ENCODE measurements around the gene EDARADD. TPM values are rescaled to one million over a fixed set of nuclear protein-coding genes. Genes with fewer than 3 reads are reported as not detected.

Gene EDARADD
- total and polyA plus RNA-seq, 4 donors = 0.13 to 0.67 (median 0.26) TPM

DNA sequence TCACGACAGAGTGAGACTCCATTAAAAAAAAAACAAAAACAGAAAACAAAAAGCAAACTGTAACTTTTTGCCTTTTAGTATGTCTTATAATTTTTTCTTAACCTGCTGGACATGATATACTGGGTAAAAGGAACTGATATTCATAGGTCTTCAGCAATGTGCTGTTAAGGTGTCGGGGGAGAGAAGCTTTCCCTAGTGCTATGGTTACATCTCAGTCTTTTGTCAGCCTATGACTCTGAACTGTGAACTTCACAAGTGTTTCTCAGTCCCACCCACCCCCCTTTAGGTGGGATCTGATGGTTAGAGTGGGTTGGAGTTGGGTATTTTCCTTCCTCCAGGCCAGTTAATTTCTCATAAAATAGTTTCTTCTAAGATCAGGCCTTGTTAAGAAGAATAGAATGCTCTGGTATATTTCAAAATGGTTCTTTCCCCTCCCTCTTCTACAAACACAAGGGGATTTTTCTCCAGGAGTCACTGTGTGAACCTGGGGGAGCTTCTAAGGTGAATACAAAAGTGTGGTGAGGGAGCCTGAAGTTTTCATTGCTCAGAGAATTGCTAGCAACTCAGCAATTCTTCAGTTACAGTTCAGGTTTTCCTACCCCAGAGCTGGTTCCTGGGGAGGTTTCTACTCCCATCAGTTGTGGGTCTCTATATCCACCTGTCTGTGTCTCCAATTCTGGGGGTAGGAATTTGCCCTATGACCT, 16.1 kb upstream of the EDARADD start (continued):
- TF ChIP-seq, protein P1, sequence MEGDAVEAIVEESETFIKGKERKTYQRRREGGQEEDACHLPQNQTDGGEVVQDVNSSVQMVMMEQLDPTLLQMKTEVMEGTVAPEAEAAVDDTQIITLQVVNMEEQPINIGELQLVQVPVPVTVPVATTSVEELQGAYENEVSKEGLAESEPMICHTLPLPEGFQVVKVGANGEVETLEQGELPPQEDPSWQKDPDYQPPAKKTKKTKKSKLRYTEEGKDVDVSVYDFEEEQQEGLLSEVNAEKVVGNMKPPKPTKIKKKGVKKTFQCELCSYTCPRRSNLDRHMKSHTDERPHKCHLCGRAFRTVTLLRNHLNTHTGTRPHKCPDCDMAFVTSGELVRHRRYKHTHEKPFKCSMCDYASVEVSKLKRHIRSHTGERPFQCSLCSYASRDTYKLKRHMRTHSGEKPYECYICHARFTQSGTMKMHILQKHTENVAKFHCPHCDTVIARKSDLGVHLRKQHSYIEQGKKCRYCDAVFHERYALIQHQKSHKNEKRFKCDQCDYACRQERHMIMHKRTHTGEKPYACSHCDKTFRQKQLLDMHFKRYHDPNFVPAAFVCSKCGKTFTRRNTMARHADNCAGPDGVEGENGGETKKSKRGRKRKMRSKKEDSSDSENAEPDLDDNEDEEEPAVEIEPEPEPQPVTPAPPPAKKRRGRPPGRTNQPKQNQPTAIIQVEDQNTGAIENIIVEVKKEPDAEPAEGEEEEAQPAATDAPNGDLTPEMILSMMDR (IDR thresholded peaks at IDR 0.05; ENCODE audit: low read depth, low read length, missing input control) = no peak

DNA sequence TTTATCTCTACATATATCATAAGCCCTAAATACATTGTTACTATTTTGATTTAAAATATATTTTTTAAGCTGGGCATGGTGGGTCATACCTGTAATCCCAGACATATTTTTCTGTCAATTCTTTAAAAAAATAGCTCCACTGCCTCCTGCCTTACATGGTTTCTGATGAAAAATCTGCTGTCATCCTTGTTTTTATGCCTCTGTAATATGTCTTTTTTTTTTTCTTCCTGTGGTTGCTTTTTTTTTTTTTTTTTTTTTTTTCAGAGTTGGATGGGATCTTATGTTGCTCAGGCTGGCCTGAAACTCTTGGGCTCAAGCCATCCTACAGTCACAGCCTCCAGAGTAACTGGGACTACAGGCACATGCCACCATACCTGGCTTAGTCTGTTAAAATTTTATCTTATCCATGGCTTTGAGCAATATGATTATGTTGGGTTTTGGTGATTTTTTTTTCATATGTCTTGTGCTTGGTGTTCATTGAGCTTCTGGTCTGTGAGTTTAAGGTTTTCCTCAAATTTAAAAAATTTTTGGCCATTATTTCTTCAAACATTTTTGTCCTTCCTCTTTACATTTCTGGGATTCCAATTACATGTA, 12.4 kb upstream of the EDARADD start:
- Histone ChIP-seq H3K4me1 (ENCODE audit: control insufficient read depth in 4 of 4, insufficient read depth in 4 of 4, low read length in 3 of 4) (no peaks in the 10 kb centered on the region), H3K27me3 (ENCODE audit: control insufficient read depth in 4 of 4, insufficient read depth in 4 of 4, low read length in 3 of 4) (no peaks in the 10 kb centered on the region), H3K36me3 (ENCODE audit: control insufficient read depth in 4 of 4, insufficient read depth in 3 of 4, low read depth in 1 of 4, low read length in 3 of 4) (no peaks in the 10 kb centered on the region), H3K9me3 (ENCODE audit: control insufficient read depth in 4 of 4, low read length in 3 of 4) (peaks cover 0 to 3% (median 1%) of the 10 kb centered on the region in 4 donors), H3K9ac (ENCODE audit: low read depth in 1 of 2, low read length in 2 of 2) (no peak overlapping the region), H3K27ac (ENCODE audit: low read depth in 1 of 2, low read length in 2 of 2) (no peak overlapping the region), H3K4me3 (ENCODE audit: low read depth in 1 of 3, low read length in 3 of 3) (no peak overlapping the region)
- DNase-seq (ENCODE audit: low spot score) = no peak
- no peak for TF ChIP-seq TAF1 (conservative IDR thresholded peaks at IDR 0.05)
- no peak for TF ChIP-seq HNF4A (conservative IDR thresholded peaks at IDR 0.05)
- TF ChIP-seq, protein P2, sequence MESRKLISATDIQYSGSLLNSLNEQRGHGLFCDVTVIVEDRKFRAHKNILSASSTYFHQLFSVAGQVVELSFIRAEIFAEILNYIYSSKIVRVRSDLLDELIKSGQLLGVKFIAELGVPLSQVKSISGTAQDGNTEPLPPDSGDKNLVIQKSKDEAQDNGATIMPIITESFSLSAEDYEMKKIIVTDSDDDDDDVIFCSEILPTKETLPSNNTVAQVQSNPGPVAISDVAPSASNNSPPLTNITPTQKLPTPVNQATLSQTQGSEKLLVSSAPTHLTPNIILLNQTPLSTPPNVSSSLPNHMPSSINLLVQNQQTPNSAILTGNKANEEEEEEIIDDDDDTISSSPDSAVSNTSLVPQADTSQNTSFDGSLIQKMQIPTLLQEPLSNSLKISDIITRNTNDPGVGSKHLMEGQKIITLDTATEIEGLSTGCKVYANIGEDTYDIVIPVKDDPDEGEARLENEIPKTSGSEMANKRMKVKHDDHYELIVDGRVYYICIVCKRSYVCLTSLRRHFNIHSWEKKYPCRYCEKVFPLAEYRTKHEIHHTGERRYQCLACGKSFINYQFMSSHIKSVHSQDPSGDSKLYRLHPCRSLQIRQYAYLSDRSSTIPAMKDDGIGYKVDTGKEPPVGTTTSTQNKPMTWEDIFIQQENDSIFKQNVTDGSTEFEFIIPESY (IDR thresholded peaks at IDR 0.05) = no peak
- TF ChIP-seq RXRA (IDR thresholded peaks at IDR 0.05) = no peak
- no peak for TF ChIP-seq RAD21 (IDR thresholded peaks at IDR 0.05)
- no peak for TF ChIP-seq SP1 (IDR thresholded peaks at IDR 0.05)
- no peak for TF ChIP-seq HNF4G (IDR thresholded peaks at IDR 0.05)
- TF ChIP-seq, protein P3, sequence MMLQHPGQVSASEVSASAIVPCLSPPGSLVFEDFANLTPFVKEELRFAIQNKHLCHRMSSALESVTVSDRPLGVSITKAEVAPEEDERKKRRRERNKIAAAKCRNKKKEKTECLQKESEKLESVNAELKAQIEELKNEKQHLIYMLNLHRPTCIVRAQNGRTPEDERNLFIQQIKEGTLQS (IDR thresholded peaks at IDR 0.05) = no peak
- TF ChIP-seq, protein P4, sequence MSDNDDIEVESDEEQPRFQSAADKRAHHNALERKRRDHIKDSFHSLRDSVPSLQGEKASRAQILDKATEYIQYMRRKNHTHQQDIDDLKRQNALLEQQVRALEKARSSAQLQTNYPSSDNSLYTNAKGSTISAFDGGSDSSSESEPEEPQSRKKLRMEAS (IDR thresholded peaks at IDR 0.05) = no peak
- no peak for TF ChIP-seq FOXA2 (IDR thresholded peaks at IDR 0.05)
- TF ChIP-seq YY1 (IDR thresholded peaks at IDR 0.05) = no peak
- no peak for TF ChIP-seq NR2F2 (IDR thresholded peaks at IDR 0.05)
- TF ChIP-seq, protein P5, sequence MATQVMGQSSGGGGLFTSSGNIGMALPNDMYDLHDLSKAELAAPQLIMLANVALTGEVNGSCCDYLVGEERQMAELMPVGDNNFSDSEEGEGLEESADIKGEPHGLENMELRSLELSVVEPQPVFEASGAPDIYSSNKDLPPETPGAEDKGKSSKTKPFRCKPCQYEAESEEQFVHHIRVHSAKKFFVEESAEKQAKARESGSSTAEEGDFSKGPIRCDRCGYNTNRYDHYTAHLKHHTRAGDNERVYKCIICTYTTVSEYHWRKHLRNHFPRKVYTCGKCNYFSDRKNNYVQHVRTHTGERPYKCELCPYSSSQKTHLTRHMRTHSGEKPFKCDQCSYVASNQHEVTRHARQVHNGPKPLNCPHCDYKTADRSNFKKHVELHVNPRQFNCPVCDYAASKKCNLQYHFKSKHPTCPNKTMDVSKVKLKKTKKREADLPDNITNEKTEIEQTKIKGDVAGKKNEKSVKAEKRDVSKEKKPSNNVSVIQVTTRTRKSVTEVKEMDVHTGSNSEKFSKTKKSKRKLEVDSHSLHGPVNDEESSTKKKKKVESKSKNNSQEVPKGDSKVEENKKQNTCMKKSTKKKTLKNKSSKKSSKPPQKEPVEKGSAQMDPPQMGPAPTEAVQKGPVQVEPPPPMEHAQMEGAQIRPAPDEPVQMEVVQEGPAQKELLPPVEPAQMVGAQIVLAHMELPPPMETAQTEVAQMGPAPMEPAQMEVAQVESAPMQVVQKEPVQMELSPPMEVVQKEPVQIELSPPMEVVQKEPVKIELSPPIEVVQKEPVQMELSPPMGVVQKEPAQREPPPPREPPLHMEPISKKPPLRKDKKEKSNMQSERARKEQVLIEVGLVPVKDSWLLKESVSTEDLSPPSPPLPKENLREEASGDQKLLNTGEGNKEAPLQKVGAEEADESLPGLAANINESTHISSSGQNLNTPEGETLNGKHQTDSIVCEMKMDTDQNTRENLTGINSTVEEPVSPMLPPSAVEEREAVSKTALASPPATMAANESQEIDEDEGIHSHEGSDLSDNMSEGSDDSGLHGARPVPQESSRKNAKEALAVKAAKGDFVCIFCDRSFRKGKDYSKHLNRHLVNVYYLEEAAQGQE (IDR thresholded peaks at IDR 0.05) = no peak
- no peak for TF ChIP-seq JUND (IDR thresholded peaks at IDR 0.05)
- TF ChIP-seq FOXA1 (IDR thresholded peaks at IDR 0.05) = no peak
- TF ChIP-seq, protein P1 (IDR thresholded peaks at IDR 0.05; ENCODE audit: low read depth, low read length, missing input control) = no peak
- TF ChIP-seq GABPA (IDR thresholded peaks at IDR 0.05 in 1 of 2, conservative IDR thresholded peaks at IDR 0.05 in 1 of 2) = no peak
- TF ChIP-seq EGR1 (IDR thresholded peaks at IDR 0.05; ENCODE audit: low read depth in 2 of 2) = no peak

Measured in liver (tissue), 9 donors.